ENCODE measurements around the gene HEXIM2. TPM values are rescaled to one million over a fixed set of nuclear protein-coding genes. Genes with fewer than 3 reads are reported as not detected.

HEXIM2 gene
- total and polyA plus RNA-seq, 11 donors = 3.4 to 7.5 (median 5.7) TPM

GRCh38 chr17:45114117-45114932 is 47.4 kb upstream of the HEXIM2 start:
- intact Hi-C loops (cut with DNase I) = loop anchor here in 1 of 10 donors (5.0 kb wide), 1 partner anchor 62 kb away; the partner anchor contains the start of gene DCAKD

DNA sequence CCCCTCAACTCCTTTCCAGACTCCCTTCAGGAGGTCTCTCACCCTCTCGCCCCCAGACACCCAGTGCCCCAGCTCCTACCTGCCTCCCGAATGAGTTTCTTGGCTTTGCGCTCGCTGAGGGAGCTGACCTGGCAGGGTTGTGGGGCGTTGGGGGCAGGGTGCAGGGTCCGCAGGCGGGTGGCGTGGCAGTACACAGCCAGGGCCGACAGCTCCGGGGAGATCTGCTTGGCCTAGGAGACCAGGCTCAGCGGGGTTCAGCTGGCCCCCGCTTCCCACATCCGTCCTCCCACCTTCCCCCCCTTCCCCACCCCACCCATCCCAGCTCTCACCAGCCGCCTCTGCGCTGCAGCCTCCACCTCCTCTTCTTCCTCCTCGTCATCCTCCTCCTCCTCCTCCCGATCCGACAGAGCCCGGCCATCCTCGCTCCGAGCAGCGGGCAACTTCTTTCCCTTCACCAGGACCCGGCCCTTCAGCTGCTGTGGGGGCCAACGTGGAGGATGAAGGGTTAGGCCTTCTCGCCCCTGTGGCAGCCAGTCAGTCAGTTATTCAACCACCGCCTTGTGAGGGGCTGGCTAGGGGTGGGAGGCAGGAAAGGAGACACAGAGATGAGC is 46.6 kb upstream of the HEXIM2 start:
- Histone ChIP-seq H3K4me1 (peaks cover 0 to 25% (median 16%) of the 10 kb centered on the region in 12 donors), H3K9me3 (no peaks in the 10 kb centered on the region), H3K36me3 (peaks cover 0 to 63% (median 27%) of the 10 kb centered on the region in 9 donors), H3K27ac (peak overlapping the region in 1 of 12 donors; percentile 30), H3K4me3 (no peak overlapping the region), H3K27me3 (no peaks in the 10 kb centered on the region)
- intact Hi-C loops (cut with DNase I) = no loop called here
- TF ChIP-seq POLR2A (IDR thresholded peaks at IDR 0.05) = no peak
- TF ChIP-seq, protein P1, sequence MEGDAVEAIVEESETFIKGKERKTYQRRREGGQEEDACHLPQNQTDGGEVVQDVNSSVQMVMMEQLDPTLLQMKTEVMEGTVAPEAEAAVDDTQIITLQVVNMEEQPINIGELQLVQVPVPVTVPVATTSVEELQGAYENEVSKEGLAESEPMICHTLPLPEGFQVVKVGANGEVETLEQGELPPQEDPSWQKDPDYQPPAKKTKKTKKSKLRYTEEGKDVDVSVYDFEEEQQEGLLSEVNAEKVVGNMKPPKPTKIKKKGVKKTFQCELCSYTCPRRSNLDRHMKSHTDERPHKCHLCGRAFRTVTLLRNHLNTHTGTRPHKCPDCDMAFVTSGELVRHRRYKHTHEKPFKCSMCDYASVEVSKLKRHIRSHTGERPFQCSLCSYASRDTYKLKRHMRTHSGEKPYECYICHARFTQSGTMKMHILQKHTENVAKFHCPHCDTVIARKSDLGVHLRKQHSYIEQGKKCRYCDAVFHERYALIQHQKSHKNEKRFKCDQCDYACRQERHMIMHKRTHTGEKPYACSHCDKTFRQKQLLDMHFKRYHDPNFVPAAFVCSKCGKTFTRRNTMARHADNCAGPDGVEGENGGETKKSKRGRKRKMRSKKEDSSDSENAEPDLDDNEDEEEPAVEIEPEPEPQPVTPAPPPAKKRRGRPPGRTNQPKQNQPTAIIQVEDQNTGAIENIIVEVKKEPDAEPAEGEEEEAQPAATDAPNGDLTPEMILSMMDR (IDR thresholded peaks at IDR 0.05) = no peak
- no peak for DNase-seq
- WGBS, 4 donors = 89 to 92% (median 91%) methylated on average over 24 to 26 of the region's 26 CpGs
- ATAC-seq = no peak

More at GRCh38 chr17:45114117-45114932, 47.4 kb upstream of the HEXIM2 start:
- H3K4me1 ChIP-seq = peaks cover 0 to 33% (median 21%) of the 10 kb centered on the region in 12 donors
- DNase-seq = no peak
- WGBS, 4 donors = 87 to 92% (median 90%) methylated on average over 9 to 19 of the region's 19 CpGs
- no peaks in the 10 kb centered on the region for H3K9me3 ChIP-seq
- H3K27me3 ChIP-seq = no peaks in the 10 kb centered on the region
- no peak for ATAC-seq
- H3K36me3 ChIP-seq = peaks cover 0 to 55% (median 20%) of the 10 kb centered on the region in 9 donors
- no peak for TF ChIP-seq POLR2A (IDR thresholded peaks at IDR 0.05)
- TF ChIP-seq, protein P1 (IDR thresholded peaks at IDR 0.05) = no peak
- H3K4me3 ChIP-seq = no peak overlapping the region
- H3K27ac ChIP-seq = peak overlapping the region in 1 of 12 donors; percentile 30

DNA sequence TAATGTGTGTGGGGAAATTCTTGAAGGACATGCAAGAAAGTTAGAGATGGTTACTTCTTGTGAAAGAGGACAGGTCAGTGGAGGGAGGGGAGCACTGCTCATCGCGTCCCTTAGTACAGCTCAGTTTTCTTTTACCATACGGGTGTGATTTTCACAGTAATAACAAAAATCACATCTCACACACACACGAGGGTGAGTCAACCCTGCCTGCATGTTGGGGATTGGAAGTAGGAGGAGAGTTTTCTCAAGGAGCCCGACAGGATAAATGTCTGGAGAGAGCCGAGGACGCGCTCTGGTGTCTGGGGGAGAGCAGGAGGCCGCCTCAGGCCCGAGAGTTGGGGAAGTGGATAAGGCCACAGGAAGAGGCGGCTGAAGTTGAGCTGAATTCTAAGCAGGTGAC is 45.8 kb upstream of the HEXIM2 start:
- peaks cover 0 to 17% (median 9%) of the 10 kb centered on the region in 12 donors for H3K4me1 ChIP-seq
- no peak for DNase-seq

More for the DNA sequence above, 45.8 kb upstream of the HEXIM2 start:
- TF ChIP-seq, protein P1 (IDR thresholded peaks at IDR 0.05) = no peak
- TF ChIP-seq POLR2A (IDR thresholded peaks at IDR 0.05) = no peak
- no peaks in the 10 kb centered on the region for H3K9me3 ChIP-seq
- H3K27ac ChIP-seq = no peak overlapping the region
- H3K4me3 ChIP-seq = no peak overlapping the region
- peaks cover 0 to 70% (median 27%) of the 10 kb centered on the region in 9 donors for H3K36me3 ChIP-seq
- intact Hi-C loops (cut with DNase I) = no loop called here
- H3K27me3 ChIP-seq = no peaks in the 10 kb centered on the region
- 82 to 89% (median 86%) methylated on average over 11 of the region's 11 CpGs for WGBS, 4 donors
- ATAC-seq = no peak

Data from heart left ventricle (tissue), 16 donors.